Kidney (tissue), 14 donors: ENCODE measurements around the gene PPL. TPM values are rescaled to one million over a fixed set of nuclear protein-coding genes. Genes with fewer than 3 reads are reported as not detected.
A peak's percentile ranks its signal among the peaks of the same experiment; 100 is the strongest.

Experiments used
- DNase-seq, 5 donors: peaks; one replicate each; pipeline ENCODE4 v3.0.0-alpha.2; 2013 to 2020
- FAIRE-seq: peaks from 2 replicates; lab custom pipeline; 2012; peaks lifted over from hg19 to GRCh38; lab: Jason Lieb, UNC
- H3K27ac ChIP-seq, 2 donors: one replicate each; pipeline ENCODE4 v1.7.0; 2013; ENCODE audit warnings: low read depth in 2 of 2, low read length in 2 of 2, inconsistent platforms in 1 of 2
- H3K27me3 ChIP-seq: one replicate; pipeline ENCODE4 v1.7.1; 2013; ENCODE audit warnings: low read length, inconsistent platforms; ENCODE audit not compliant: control insufficient read depth, insufficient read depth
- H3K36me3 ChIP-seq, 3 donors: one replicate each; pipeline versions ENCODE4 v1.7.0 to v1.7.1; 2013; ENCODE audit warnings: low read length in 3 of 3, control low read depth in 1 of 3, inconsistent platforms in 1 of 3; ENCODE audit not compliant: insufficient read depth in 3 of 3, control insufficient read depth in 2 of 3
- H3K4me1 ChIP-seq, 3 donors: one replicate each; pipeline versions ENCODE4 v1.7.0 to v1.7.1; 2013; ENCODE audit warnings: low read length in 3 of 3, inconsistent platforms in 1 of 3, low read depth in 1 of 3; ENCODE audit not compliant: control insufficient read depth in 2 of 3, insufficient read depth in 2 of 3
- H3K4me3 ChIP-seq, 3 donors: one replicate each; pipeline versions ENCODE4 v1.7.0 to v1.8.1; 2013; ENCODE audit warnings: low read length in 3 of 3, control low read depth in 1 of 3, inconsistent platforms in 1 of 3
- H3K9ac ChIP-seq, 3 donors: one replicate each; pipeline versions ENCODE4 v1.7.0 to v1.7.1; 2013; ENCODE audit warnings: low read length in 3 of 3, control low read depth in 1 of 3, inconsistent platforms in 1 of 3
- H3K9me3 ChIP-seq, 3 donors: one replicate each; pipeline versions ENCODE4 v1.7.0 to v1.7.1; 2013; ENCODE audit warnings: low read length in 3 of 3, control low read depth in 1 of 3, inconsistent platforms in 1 of 3; ENCODE audit not compliant: control insufficient read depth in 2 of 3, insufficient read depth in 1 of 3
- CTCF ChIP-seq: IDR thresholded peaks from 3 replicates; pipeline ENCODE4 v1.5.1; 2012; ENCODE audit warnings: mild to moderate bottlenecking, moderate library complexity, borderline replicate concordance; ENCODE audit not compliant: insufficient read depth; ENCODE audit errors: extremely low read depth
- intact Hi-C: fragments of 100-400 bp; cut with DNase I; formaldehyde crosslinking; loops from one replicate; pipeline ENCODE4 v1.11.1; 2022
- polyA plus RNA-seq: library from polyadenylated mRNA; stranded (reverse); fragments of 350-450 nt; fragmentation: Illumina TruSeq; extraction: RNeasy Lipid Tissue Mini Kit (QIAGEN cat#74804); gene quantifications from one replicate; pipeline ENCODE4 v1.2.3, GENCODE V29; 2014; ENCODE audit warnings: low read depth, low replicate concordance; ENCODE audit not compliant: insufficient read depth
- total RNA-seq: library from RNA; stranded (reverse); fragmentation: NEBNext Ultra II Directional; extraction: Animal tissue kit (Norgen Biotek cat#: 25700); gene quantifications from one replicate; pipeline ENCODE4 v1.2.1, GENCODE V29; 2021
- donor health status: control.
- donor health status: control.
- donor health status: control.
- donor health status: control.
- donor health status: control.
- donor health status: DM: yes; HTN: yes; CAD: no.
- donor health status: Normal renal cell carcinoma (clear cell type).

The PPL gene
- total and polyA plus RNA-seq, 2 donors from 2014 or later, result 7.7 to 78.4 TPM

- Histone ChIP-seq H3K4me3 (no peak overlapping the region), H3K4me1 (peaks cover 0 to 7% (median 0%) of the 10 kb centered on the region in 3 donors), H3K27me3 (no peaks in the 10 kb centered on the region), H3K36me3 (no peaks in the 10 kb centered on the region), H3K9me3 (no peaks in the 10 kb centered on the region), H3K9ac (no peak overlapping the region), H3K27ac (no peak overlapping the region)
- no peak for TF ChIP-seq CTCF
- DNase-seq (no peak), FAIRE-seq (no peak)
- intact Hi-C loops, result no loop called here
These were observed 25.8 kb upstream of the PPL start for GRCh38 chr16:4962716-4963115.

- DNase-seq (no peak), FAIRE-seq (no peak)
- H3K4me3 ChIP-seq, result no peak overlapping the region
- peaks cover 0 to 11% (median 8%) of the 10 kb centered on the region in 3 donors for H3K4me1 ChIP-seq
- H3K9me3 ChIP-seq, result no peaks in the 10 kb centered on the region
- no peak overlapping the region for H3K27ac ChIP-seq
- no peaks in the 10 kb centered on the region for H3K36me3 ChIP-seq
- TF ChIP-seq CTCF, result no peak
- no peak overlapping the region for H3K9ac ChIP-seq
- H3K27me3 ChIP-seq, result no peaks in the 10 kb centered on the region
- intact Hi-C loops, result no loop called here
These were observed 23.6 kb upstream of the PPL start for GRCh38 chr16:4960579-4960978.

- Histone ChIP-seq H3K9ac (peak overlapping the region in 1 of 3 donors; percentile 40), H3K4me3 (peak overlapping the region in 2 of 3 donors; percentile 53 to 59), H3K9me3 (no peaks in the 10 kb centered on the region), H3K27ac (no peak overlapping the region), H3K36me3 (no peaks in the 10 kb centered on the region), H3K4me1 (peaks cover 0 to 11% (median 8%) of the 10 kb centered on the region in 3 donors), H3K27me3 (no peaks in the 10 kb centered on the region)
- TF ChIP-seq CTCF, result no peak
- FAIRE-seq, result no peak
- peak in 1 of 5 donors; percentile 64 for DNase-seq
- intact Hi-C loops, result no loop called here
These were observed 21.8 kb upstream of the PPL start for GRCh38 chr16:4958510-4959438.
